K562 (cell line): ENCODE data around the gene TMEM92. TPM values are rescaled to one million over a fixed set of nuclear protein-coding genes. Genes with fewer than 3 reads are reported as not detected.
A peak's percentile ranks its signal among the peaks of the same experiment; 100 is the strongest.

Experiments used
- ARID2 ChIP-seq: fragments of 450-650 bp; IDR thresholded peaks from 2 replicates; pipeline ENCODE4 v1.6.1; 2017; ENCODE audit warnings: antibody characterized with exemption, mild to moderate bottlenecking
- CC2D1A ChIP-seq: fragments of 450-650 bp; IDR thresholded peaks from 2 replicates; pipeline ENCODE4 v1.6.1; 2017; ENCODE audit warnings: mild to moderate bottlenecking
- NCOR1 ChIP-seq: fragments of 450-650 bp; IDR thresholded peaks from 2 replicates; pipeline ENCODE4 v1.6.1; 2016; ENCODE audit warnings: mild to moderate bottlenecking, moderate library complexity
- PHF8 ChIP-seq: fragments of 200-600 bp; sonication (generic); IDR thresholded peaks from 2 replicates; pipeline ENCODE4 v1.6.1; 2012; ENCODE audit warnings: mixed run types, mild to moderate bottlenecking, inconsistent platforms, low read length, moderate library complexity, borderline replicate concordance
- RAD21 ChIP-seq, 2 experiments: fragments of 250-450 bp in 1 of 2; fragments of 450-650 bp in 1 of 2; sonication (Bioruptor Pico) in 1 of 2; formaldehyde crosslinking in 1 of 2; IDR thresholded peaks in 1 of 2; conservative IDR thresholded peaks in 1 of 2; 2 replicates each; pipeline versions ENCODE4 v1.4.0 to v1.8.0; 2020 to 2022; ENCODE audit warnings: mild to moderate bottlenecking in 2 of 2, moderate library complexity in 1 of 2
- SP1 ChIP-seq: sonication (generic); formaldehyde crosslinking; IDR thresholded peaks from 2 replicates; pipeline ENCODE4 v1.8.1; 2022; ENCODE audit warnings: mild to moderate bottlenecking, missing genetic modification reagents
- ZBTB7A ChIP-seq: IDR thresholded peaks from 2 replicates; pipeline ENCODE4 v1.6.1; 2011; ENCODE audit warnings: low read depth, mild to moderate bottlenecking, low read length, moderate library complexity, borderline replicate concordance; ENCODE audit not compliant: control insufficient read depth
- ZNF143 ChIP-seq: sonication (generic); formaldehyde crosslinking; IDR thresholded peaks from 2 replicates; pipeline ENCODE4 v1.9.0; 2022; ENCODE audit warnings: mild to moderate bottlenecking, missing genetic modification reagents
- polyA plus RNA-seq, 8 experiments: library from polyadenylated mRNA; depleted of rRNA in 4 of 8; stranded (reverse) in 5 of 8; unstranded in 3 of 8; fragments of >200 nt; fragmentation: Nextera tagmentation in 2 of 8; fragmentation: Illumina TruSeq in 1 of 8; extraction: Ambion mirVana in 2 of 8; extraction: Trizol in 1 of 8; gene quantifications; 2 replicates each; pipeline versions ENCODE4 v1.2.1 to v1.2.3, GENCODE V29; 2011 to 2014; ENCODE audit warnings: inconsistent platforms in 1 of 8, missing spikeins in 1 of 8
- total RNA-seq, 7 experiments: library from RNA; depleted of rRNA in 6 of 7; stranded (reverse); fragments of >200 nt in 6 of 7; fragmentation: Illumina TruSeq in 2 of 7; extraction: Trizol in 2 of 7; gene quantifications; 2 replicates each; pipeline versions ENCODE4 v1.2.1 to v1.2.3, GENCODE V29; 2011 to 2021; ENCODE audit warnings: low replicate concordance in 1 of 7
- TF ChIP-seq, protein P1 (sequence below): sonication (generic); formaldehyde crosslinking; IDR thresholded peaks from 2 replicates; pipeline ENCODE4 v1.8.0; 2022; ENCODE audit warnings: missing genetic modification reagents, mild to moderate bottlenecking, borderline replicate concordance
- TF ChIP-seq, protein P2 (sequence below): sonication (generic); formaldehyde crosslinking; IDR thresholded peaks from 2 replicates; pipeline ENCODE4 v1.8.0; 2022; ENCODE audit warnings: mild to moderate bottlenecking, low read depth, missing genetic modification reagents
- TF ChIP-seq, protein P3 (sequence below), 2 experiments: fragments of 450-650 bp; formaldehyde crosslinking in 1 of 2; IDR thresholded peaks; 2 replicates each; pipeline versions ENCODE4 v1.4.0 to v1.6.1; 2014 to 2020; ENCODE audit warnings: mild to moderate bottlenecking in 2 of 2, borderline replicate concordance in 1 of 2, low read depth in 1 of 2
- TF ChIP-seq, protein P4 (sequence below): fragments of 450-650 bp; formaldehyde crosslinking; IDR thresholded peaks from 2 replicates; pipeline ENCODE4 v1.4.0; 2020; ENCODE audit warnings: mild to moderate bottlenecking

TMEM92 gene
- total and polyA plus RNA-seq, 9 of the 15 experiments (the other 6 are each of a cell fraction or from before 2014, with no cell fraction given), result 0.14 to 2.1 (median 0.40) TPM

DNA sequence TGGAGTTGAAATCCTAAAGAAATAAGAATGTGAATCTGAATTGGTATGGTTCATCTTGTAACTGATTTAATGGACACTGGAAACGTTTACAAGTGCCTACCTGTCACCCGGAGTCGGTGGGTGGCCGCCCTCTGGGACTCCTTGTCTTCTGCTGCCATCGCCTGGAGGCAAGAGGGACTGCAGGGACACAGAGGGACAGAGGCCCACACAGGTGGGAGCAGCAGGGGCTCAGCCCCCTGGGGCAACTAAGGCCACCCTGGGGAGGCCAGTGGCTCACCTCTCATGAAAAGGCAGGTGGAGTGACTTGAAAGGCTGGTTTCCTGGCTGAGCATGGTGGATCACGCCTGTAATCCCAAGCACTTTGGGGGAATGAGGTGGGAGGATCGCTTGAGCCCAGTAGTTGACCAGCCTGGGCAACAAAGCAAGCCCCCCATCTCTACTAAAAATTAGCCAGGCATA is 23.2 kb downstream of the TMEM92 start (continued):
- TF ChIP-seq, protein P1, sequence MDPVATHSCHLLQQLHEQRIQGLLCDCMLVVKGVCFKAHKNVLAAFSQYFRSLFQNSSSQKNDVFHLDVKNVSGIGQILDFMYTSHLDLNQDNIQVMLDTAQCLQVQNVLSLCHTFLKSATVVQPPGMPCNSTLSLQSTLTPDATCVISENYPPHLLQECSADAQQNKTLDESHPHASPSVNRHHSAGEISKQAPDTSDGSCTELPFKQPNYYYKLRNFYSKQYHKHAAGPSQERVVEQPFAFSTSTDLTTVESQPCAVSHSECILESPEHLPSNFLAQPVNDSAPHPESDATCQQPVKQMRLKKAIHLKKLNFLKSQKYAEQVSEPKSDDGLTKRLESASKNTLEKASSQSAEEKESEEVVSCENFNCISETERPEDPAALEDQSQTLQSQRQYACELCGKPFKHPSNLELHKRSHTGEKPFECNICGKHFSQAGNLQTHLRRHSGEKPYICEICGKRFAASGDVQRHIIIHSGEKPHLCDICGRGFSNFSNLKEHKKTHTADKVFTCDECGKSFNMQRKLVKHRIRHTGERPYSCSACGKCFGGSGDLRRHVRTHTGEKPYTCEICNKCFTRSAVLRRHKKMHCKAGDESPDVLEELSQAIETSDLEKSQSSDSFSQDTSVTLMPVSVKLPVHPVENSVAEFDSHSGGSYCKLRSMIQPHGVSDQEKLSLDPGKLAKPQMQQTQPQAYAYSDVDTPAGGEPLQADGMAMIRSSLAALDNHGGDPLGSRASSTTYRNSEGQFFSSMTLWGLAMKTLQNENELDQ (CRISPR knock-in tag), result no peak
- TF ChIP-seq ZNF143 (CRISPR knock-in tag), result no peak
- TF ChIP-seq RAD21 (CRISPR knock-in tag; conservative IDR thresholded peaks at IDR 0.05 in 1 of 2, IDR thresholded peaks at IDR 0.05 in 1 of 2), result peak; percentile 99
- TF ChIP-seq CC2D1A, result peak; percentile 83
- TF ChIP-seq, protein P2, sequence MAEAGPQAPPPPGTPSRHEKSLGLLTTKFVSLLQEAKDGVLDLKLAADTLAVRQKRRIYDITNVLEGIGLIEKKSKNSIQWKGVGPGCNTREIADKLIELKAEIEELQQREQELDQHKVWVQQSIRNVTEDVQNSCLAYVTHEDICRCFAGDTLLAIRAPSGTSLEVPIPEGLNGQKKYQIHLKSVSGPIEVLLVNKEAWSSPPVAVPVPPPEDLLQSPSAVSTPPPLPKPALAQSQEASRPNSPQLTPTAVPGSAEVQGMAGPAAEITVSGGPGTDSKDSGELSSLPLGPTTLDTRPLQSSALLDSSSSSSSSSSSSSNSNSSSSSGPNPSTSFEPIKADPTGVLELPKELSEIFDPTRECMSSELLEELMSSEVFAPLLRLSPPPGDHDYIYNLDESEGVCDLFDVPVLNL (CRISPR knock-in tag), result 0 out of 2 replicates have a peak, but pooled peaks have one; percentile 22
- TF ChIP-seq, protein P3, sequence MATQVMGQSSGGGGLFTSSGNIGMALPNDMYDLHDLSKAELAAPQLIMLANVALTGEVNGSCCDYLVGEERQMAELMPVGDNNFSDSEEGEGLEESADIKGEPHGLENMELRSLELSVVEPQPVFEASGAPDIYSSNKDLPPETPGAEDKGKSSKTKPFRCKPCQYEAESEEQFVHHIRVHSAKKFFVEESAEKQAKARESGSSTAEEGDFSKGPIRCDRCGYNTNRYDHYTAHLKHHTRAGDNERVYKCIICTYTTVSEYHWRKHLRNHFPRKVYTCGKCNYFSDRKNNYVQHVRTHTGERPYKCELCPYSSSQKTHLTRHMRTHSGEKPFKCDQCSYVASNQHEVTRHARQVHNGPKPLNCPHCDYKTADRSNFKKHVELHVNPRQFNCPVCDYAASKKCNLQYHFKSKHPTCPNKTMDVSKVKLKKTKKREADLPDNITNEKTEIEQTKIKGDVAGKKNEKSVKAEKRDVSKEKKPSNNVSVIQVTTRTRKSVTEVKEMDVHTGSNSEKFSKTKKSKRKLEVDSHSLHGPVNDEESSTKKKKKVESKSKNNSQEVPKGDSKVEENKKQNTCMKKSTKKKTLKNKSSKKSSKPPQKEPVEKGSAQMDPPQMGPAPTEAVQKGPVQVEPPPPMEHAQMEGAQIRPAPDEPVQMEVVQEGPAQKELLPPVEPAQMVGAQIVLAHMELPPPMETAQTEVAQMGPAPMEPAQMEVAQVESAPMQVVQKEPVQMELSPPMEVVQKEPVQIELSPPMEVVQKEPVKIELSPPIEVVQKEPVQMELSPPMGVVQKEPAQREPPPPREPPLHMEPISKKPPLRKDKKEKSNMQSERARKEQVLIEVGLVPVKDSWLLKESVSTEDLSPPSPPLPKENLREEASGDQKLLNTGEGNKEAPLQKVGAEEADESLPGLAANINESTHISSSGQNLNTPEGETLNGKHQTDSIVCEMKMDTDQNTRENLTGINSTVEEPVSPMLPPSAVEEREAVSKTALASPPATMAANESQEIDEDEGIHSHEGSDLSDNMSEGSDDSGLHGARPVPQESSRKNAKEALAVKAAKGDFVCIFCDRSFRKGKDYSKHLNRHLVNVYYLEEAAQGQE (IDR thresholded peaks at IDR 0.05; ENCODE audit: borderline replicate concordance), result peak; percentile 93
- TF ChIP-seq, protein P3 (CRISPR knock-in tag; IDR thresholded peaks at IDR 0.05; ENCODE audit: low read depth), result no peak
- peak; percentile 77 for TF ChIP-seq ZBTB7A
- peak; percentile 84 for TF ChIP-seq ARID2
- TF ChIP-seq PHF8, result no peak
- no peak for TF ChIP-seq NCOR1
- TF ChIP-seq, protein P4, sequence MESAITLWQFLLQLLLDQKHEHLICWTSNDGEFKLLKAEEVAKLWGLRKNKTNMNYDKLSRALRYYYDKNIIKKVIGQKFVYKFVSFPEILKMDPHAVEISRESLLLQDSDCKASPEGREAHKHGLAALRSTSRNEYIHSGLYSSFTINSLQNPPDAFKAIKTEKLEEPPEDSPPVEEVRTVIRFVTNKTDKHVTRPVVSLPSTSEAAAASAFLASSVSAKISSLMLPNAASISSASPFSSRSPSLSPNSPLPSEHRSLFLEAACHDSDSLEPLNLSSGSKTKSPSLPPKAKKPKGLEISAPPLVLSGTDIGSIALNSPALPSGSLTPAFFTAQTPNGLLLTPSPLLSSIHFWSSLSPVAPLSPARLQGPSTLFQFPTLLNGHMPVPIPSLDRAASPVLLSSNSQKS (CRISPR knock-in tag), result no peak
- peak; percentile 75 for TF ChIP-seq SP1 (CRISPR knock-in tag)
